ENCODE measurements around the gene TRPC6.

GRCh38 chr11:101429703-101430540 is 153.9 kb downstream of the TRPC6 start:
- TF ChIP-seq CTCF (IDR thresholded peaks at IDR 0.05; ENCODE audit: low read depth, low read length): no peak
- TF ChIP-seq EZH2phosphoT487 (IDR thresholded peaks at IDR 0.05; ENCODE audit: low read depth): no peak
